GM06990 (cell line): ENCODE results near the gene MTHFD1L.

ENCODE experiments used
- DNase-seq: peaks from one replicate; pipeline ENCODE4 v3.0.0-alpha.2; 2011; ENCODE audit not compliant: insufficient read length; ENCODE audit errors: extremely low read depth
- H3K27me3 ChIP-seq: replicated peaks from 2 replicates; pipeline ENCODE4 v1.6.0; 2011; ENCODE audit warnings: low read length; ENCODE audit not compliant: control insufficient read depth, insufficient read depth
- H3K36me3 ChIP-seq: 2 replicates; pipeline ENCODE4 v1.5.1; 2011; ENCODE audit warnings: low read length; ENCODE audit not compliant: control insufficient read depth, insufficient read depth
- H3K4me3 ChIP-seq: replicated peaks from 2 replicates; pipeline ENCODE4 v1.5.1; 2011; ENCODE audit warnings: low read depth, mild to moderate bottlenecking, control low read depth, low read length
- TF ChIP-seq, protein P1 (sequence below): IDR thresholded peaks from 2 replicates; pipeline ENCODE4 v1.5.1; 2011; ENCODE audit warnings: low read length, control low read depth, mild to moderate bottlenecking, inconsistent platforms; ENCODE audit not compliant: insufficient read depth, poor library complexity, severe bottlenecking

MTHFD1L gene

DNA sequence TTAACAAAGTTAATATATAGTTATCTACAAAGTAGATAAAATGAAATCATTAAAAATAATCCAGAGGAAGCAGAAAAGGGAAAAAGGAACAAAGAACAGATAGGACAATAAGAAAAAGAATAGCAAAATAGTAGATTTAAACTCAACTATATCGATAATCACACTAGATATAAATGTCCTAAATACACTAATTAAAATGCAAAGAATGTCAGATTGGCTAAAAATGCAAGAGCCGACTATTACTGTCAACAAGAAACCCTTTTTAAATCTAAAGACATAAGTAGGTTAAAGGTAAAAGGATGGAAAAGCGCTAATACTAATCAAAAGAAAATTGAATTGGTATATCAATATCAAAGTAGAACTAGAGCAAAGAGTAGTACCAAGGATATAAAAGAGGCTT is 209.5 kb downstream of the MTHFD1L start:
- Histone ChIP-seq H3K27me3 (no peaks in the 10 kb centered on the region), H3K36me3 (no peaks in the 10 kb centered on the region; the same call in 1 of the 2 replicates), H3K4me3 (no peak overlapping the region)
- TF ChIP-seq, protein P1, sequence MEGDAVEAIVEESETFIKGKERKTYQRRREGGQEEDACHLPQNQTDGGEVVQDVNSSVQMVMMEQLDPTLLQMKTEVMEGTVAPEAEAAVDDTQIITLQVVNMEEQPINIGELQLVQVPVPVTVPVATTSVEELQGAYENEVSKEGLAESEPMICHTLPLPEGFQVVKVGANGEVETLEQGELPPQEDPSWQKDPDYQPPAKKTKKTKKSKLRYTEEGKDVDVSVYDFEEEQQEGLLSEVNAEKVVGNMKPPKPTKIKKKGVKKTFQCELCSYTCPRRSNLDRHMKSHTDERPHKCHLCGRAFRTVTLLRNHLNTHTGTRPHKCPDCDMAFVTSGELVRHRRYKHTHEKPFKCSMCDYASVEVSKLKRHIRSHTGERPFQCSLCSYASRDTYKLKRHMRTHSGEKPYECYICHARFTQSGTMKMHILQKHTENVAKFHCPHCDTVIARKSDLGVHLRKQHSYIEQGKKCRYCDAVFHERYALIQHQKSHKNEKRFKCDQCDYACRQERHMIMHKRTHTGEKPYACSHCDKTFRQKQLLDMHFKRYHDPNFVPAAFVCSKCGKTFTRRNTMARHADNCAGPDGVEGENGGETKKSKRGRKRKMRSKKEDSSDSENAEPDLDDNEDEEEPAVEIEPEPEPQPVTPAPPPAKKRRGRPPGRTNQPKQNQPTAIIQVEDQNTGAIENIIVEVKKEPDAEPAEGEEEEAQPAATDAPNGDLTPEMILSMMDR = no peak
- DNase-seq = no peak

DNA sequence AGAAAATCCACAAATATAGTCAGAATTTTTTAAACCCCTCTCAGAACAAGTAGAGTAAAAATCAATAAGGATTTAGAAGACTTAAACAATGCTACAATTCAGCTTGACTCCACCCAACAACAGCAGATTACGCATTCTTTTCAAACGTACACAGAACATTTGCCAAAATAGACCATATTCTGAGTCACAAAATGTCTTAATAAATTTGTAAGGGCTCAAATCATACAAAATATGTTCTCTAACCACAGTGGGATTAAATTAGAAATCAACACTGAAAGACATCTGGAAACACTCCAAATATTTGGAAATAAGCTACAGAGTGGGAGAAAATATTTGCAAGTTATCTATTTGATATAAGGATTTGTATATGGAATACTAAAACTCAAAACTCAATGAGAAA is 210.0 kb downstream of the MTHFD1L start:
- TF ChIP-seq, protein P1 = no peak
- Histone ChIP-seq H3K27me3 (no peaks in the 10 kb centered on the region), H3K4me3 (no peak overlapping the region), H3K36me3 (no peaks in the 10 kb centered on the region; the same call in 1 of the 2 replicates)
- no peak for DNase-seq

DNA sequence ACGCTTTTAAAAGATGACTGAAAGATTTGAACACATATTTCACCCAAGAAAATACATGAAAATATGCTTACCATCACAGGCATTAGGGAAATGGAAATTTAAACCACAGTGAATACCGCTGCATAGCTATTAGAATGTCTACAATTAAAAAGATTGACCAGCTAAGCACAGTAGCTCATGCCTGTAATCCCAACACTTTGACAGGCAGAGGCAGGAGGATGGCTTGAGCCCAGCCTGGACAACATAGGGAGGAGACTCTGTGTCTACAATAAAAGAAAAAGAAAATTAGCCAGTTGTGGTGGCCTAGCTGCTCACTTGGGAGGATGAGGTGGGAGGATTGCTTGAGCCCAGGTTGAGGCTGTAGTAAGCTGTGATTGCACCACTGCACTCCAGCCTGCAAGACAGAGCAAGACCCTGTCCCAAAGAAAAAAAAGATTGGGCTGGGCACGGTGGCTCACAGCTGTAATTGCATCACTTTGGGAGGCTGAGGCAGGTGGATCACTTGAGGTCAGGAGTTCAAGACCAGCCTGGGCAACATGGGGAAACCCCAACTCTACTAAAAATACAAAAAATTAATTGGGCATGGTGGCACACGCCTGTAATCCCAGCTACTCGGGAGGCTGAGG is 210.5 kb downstream of the MTHFD1L start:
- H3K36me3 ChIP-seq = no peaks in the 10 kb centered on the region; the same call in 1 of the 2 replicates
- H3K4me3 ChIP-seq = no peak overlapping the region
- TF ChIP-seq, protein P1 = no peak
- no peaks in the 10 kb centered on the region for H3K27me3 ChIP-seq
- no peak for DNase-seq

DNA sequence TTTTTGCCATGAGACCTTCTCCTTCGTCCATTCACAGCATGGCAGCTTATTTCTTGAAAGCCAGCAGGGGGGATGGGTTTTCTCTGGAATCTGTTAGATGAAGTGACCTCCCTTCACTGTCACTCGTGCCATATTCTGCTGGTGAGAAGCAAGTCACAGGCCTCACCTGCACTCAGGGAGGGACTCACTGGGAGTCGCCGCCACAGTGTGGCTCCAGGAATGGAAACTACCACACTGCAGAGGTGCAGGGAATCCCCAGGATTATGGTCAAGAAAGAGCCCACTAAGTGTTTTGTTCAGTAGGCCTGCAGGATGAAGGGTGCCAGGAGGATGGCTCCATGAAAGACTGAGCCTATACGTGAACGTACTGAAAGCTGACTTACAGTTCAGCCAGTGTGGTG is 213.2 kb downstream of the MTHFD1L start:
- TF ChIP-seq, protein P1 = no peak
- H3K27me3 ChIP-seq = no peaks in the 10 kb centered on the region
- no peak for DNase-seq

DNA sequence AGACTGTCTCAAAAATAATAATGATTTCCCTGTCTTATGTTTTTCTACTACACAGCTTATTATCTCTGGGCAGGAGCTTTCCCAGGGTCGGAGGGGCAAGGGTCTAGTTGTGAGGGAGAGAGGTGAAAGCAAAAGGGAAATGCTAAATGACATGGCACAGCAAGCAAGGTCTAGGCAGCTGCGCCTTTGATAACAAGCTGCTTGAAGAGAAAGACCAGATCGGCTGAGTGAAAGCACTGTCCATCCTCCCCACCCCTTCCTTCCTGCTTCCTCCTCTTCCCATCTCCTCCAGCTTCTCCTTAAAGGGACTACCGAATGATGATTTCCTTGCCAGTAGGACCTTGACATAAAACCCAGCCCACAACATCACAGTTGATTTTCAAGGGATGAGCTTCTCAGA is 216.2 kb downstream of the MTHFD1L start:
- H3K4me3 ChIP-seq = no peak overlapping the region
- H3K27me3 ChIP-seq = no peaks in the 10 kb centered on the region
- TF ChIP-seq, protein P1 = no peak
- no peaks in the 10 kb centered on the region; the same call in 1 of the 2 replicates for H3K36me3 ChIP-seq
- no peak for DNase-seq

More for the DNA sequence above, 213.2 kb downstream of the MTHFD1L start:
- H3K4me3 ChIP-seq = no peak overlapping the region
- H3K36me3 ChIP-seq = no peaks in the 10 kb centered on the region; the same call in 1 of the 2 replicates
